HL-60 (cell line): ENCODE measurements around the gene SSH2.

Source experiments
- DNase-seq, 2 experiments: peaks; one replicate each; pipeline ENCODE4 v3.0.0-alpha.2; 2010 to 2020; ENCODE audit warnings: low read depth in 1 of 2, low spot score in 1 of 2
- H3K27ac ChIP-seq: fragments of 250-450 bp; sonication (Bioruptor Pico); replicated peaks from 2 replicates; pipeline ENCODE4 v1.5.1; 2020; ENCODE audit warnings: mild to moderate bottlenecking, moderate library complexity
- H3K27me3 ChIP-seq: fragments of 250-450 bp; sonication (Bioruptor Pico); 2 replicates; pipeline ENCODE4 v1.5.1; 2021; ENCODE audit warnings: mild to moderate bottlenecking, moderate library complexity; ENCODE audit not compliant: insufficient read depth, poor library complexity, severe bottlenecking
- H3K4me3 ChIP-seq: replicated peaks from 2 replicates; pipeline ENCODE4 v1.5.1; 2011; ENCODE audit warnings: mild to moderate bottlenecking, control low read depth, low read length; ENCODE audit not compliant: insufficient read depth
- GABPA ChIP-seq: IDR thresholded peaks from 2 replicates; pipeline ENCODE4 v1.6.1; 2012; ENCODE audit warnings: low read depth
- POLR2AphosphoS5 ChIP-seq: IDR thresholded peaks from 2 replicates; pipeline ENCODE4 v1.6.1; 2012; ENCODE audit warnings: low read depth
- SPI1 ChIP-seq: IDR thresholded peaks from 2 replicates; pipeline ENCODE4 v1.6.1; 2012; ENCODE audit warnings: low read depth, mild to moderate bottlenecking, borderline replicate concordance
- TF ChIP-seq, protein P1 (sequence below): IDR thresholded peaks from 2 replicates; pipeline ENCODE4 v1.6.1; 2012; ENCODE audit warnings: low read depth; ENCODE audit not compliant: insufficient replicate concordance
- TF ChIP-seq, protein P2 (sequence below): IDR thresholded peaks from one replicate; pipeline ENCODE4 v1.5.1; 2011; ENCODE audit warnings: low read length, control low read depth, inconsistent platforms; ENCODE audit not compliant: insufficient read depth

SSH2 gene

DNA sequence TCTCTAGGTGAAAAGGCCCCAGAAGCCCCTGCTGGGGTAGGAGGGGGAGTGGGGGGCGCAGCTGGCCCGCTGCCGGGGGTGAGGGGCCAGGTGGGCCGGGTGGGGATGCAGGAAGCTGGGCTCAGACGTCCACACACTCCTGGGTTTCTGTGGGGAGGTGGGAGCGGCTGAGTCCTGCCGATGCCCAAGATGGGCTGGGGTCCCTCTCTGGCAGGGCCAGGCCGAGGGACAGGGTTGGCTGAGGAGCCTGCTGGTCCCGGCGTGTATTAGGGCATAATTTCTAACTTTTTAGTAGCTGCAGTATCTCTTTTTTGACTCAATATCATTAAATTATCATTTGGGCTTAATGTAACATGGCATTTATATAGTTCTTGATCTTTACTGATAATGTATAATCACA, 185.9 kb downstream of the SSH2 start:
- no peak overlapping the region for H3K27ac ChIP-seq
- no peak for DNase-seq
- no peaks in the 10 kb centered on the region for H3K27me3 ChIP-seq
- H3K4me3 ChIP-seq = no peak overlapping the region
- TF ChIP-seq, protein P1, sequence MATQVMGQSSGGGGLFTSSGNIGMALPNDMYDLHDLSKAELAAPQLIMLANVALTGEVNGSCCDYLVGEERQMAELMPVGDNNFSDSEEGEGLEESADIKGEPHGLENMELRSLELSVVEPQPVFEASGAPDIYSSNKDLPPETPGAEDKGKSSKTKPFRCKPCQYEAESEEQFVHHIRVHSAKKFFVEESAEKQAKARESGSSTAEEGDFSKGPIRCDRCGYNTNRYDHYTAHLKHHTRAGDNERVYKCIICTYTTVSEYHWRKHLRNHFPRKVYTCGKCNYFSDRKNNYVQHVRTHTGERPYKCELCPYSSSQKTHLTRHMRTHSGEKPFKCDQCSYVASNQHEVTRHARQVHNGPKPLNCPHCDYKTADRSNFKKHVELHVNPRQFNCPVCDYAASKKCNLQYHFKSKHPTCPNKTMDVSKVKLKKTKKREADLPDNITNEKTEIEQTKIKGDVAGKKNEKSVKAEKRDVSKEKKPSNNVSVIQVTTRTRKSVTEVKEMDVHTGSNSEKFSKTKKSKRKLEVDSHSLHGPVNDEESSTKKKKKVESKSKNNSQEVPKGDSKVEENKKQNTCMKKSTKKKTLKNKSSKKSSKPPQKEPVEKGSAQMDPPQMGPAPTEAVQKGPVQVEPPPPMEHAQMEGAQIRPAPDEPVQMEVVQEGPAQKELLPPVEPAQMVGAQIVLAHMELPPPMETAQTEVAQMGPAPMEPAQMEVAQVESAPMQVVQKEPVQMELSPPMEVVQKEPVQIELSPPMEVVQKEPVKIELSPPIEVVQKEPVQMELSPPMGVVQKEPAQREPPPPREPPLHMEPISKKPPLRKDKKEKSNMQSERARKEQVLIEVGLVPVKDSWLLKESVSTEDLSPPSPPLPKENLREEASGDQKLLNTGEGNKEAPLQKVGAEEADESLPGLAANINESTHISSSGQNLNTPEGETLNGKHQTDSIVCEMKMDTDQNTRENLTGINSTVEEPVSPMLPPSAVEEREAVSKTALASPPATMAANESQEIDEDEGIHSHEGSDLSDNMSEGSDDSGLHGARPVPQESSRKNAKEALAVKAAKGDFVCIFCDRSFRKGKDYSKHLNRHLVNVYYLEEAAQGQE = no peak
- TF ChIP-seq SPI1 (no peak), POLR2AphosphoS5 (no peak), GABPA (no peak)
- TF ChIP-seq, protein P2, sequence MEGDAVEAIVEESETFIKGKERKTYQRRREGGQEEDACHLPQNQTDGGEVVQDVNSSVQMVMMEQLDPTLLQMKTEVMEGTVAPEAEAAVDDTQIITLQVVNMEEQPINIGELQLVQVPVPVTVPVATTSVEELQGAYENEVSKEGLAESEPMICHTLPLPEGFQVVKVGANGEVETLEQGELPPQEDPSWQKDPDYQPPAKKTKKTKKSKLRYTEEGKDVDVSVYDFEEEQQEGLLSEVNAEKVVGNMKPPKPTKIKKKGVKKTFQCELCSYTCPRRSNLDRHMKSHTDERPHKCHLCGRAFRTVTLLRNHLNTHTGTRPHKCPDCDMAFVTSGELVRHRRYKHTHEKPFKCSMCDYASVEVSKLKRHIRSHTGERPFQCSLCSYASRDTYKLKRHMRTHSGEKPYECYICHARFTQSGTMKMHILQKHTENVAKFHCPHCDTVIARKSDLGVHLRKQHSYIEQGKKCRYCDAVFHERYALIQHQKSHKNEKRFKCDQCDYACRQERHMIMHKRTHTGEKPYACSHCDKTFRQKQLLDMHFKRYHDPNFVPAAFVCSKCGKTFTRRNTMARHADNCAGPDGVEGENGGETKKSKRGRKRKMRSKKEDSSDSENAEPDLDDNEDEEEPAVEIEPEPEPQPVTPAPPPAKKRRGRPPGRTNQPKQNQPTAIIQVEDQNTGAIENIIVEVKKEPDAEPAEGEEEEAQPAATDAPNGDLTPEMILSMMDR = no peak

DNA sequence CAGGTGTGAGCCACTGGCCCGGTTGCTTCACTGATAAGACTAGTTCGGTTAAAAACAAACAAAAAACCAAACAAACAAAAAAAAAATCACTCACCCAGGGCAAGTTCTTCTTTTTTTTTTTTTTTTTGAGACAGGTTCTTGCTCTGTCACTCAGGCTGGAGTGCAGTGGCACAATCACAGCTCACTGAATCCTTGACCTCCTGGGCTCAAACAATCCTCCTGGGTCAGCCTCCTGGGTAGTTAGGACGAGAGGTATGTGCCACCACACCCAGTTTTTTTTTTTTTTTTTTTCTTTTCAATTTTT, 187.9 kb downstream of the SSH2 start:
- TF ChIP-seq, protein P2 = no peak
- TF ChIP-seq, protein P1 = no peak
- TF ChIP-seq SPI1 (no peak), GABPA (no peak), POLR2AphosphoS5 (no peak)
- DNase-seq = no peak
- Histone ChIP-seq H3K4me3 (no peak overlapping the region), H3K27ac (no peak overlapping the region), H3K27me3 (no peaks in the 10 kb centered on the region)

DNA sequence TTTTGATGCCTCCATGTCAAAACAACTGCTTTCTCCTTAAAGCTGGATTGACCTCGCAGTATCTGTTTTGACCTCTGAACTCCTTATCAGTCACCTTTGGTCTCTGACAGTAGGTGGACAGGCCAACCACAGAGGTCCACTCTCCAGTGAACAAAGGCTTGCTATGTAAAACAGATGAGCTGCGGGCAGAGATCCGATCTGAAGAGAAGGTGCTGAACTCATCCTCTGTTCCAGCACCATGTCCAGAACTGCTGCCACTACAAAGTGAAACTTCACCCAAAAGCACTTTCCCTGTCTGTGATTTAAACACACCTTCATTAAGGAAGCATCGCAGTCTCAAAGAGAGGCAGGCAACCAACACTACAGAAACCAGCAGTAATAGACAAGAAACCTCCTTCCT, 190.0 kb downstream of the SSH2 start:
- DNase-seq = no peak
- TF ChIP-seq, protein P1 = no peak
- TF ChIP-seq, protein P2 = no peak
- TF ChIP-seq POLR2AphosphoS5 = no peak
- TF ChIP-seq GABPA = no peak
- no peak for TF ChIP-seq SPI1
- Histone ChIP-seq H3K27me3 (no peaks in the 10 kb centered on the region), H3K4me3 (no peak overlapping the region), H3K27ac (no peak overlapping the region)
